DMS53 treated with DMSO at 0.1 percent for 48 hours (cell line): ENCODE data around the gene WBP2NL.
A peak's percentile ranks its signal among the peaks of the same experiment; 100 is the strongest.
"Not testable (repeated sequence)": the region's sequence is repeated elsewhere in the genome, so short reads cannot be mapped to it uniquely, and the experiment has no call there.

Experiments
- DNase-seq: peaks from one replicate; lab custom pipeline; 2025; ENCODE audit not compliant: unreplicated experiment; lab: John Stamatoyannopoulos, UW

The WBP2NL gene

DNA sequence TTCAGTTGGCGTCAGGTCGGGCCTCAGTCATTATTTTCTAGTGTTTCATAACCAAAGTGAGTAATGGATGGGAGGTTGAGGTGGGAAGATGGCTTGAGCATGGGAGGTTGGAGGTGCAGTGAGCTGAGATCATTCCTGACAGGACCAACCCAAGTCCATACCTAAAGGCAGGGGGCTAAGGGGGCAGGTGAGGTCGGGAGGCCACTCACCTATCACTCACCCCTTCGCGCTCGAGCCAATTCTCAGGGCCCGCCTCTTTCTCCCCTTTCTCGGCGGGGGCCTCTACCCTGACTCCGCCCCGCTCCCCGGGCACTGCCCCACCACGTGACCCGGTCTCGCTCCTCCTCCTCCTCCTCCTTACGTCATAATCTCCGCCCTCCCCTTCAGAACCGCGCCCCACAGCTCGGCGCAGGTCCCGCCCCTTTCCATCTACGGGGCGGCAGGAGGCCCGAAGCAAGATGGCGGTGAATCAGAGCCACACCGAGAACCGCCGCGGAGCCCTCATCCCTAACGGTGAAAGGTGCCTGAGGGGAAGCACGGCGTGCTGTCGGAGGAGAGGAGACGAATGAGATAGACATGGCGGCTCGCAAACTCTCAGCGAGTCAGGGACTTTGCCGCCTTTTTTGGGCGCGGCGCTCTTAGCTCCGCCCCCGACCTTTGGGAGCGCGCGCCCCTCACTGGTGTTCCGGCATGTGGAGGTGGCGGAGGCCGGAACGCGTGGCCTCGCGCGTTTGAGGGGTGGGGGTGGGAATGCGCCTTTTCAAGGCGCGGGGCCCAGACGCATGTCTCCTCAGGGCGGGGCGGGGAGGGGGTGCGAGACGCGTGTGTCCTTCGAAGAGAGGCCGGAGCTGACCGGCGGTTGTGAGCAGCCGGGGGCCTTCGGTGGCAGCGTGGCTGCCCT, at the start of gene WBP2NL:
Gene WBP2NL, plus strand, starts transcription at position 428 of the 901 bp plus-strand sequence. Its CDS starts 31 bp downstream, at position 459.
- peak; percentile 52 for DNase-seq

DNA sequence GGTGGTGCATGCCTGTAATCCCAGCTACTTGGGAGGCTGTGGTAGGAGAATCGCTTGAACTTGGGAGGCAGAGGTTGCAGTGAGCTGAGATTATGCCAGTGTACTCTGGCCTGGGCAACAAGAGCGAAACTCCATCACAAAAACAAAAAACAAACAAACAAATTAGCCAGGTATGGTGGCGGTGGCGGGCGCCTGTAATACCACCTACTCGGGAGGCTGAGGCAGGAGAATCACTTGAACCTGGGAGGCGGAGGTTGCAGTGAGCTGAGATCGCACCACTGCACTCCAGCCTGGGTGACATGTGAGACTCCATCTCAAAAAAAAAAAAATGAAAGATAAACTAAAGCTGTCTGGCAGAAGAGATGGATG, 49.7 kb upstream of the WBP2NL start:
- DNase-seq: not testable (repeated sequence)

- DNase-seq: no peak
Measured at GRCh38 chr22:41949297-41949965, 49.2 kb upstream of the WBP2NL start.

DNA sequence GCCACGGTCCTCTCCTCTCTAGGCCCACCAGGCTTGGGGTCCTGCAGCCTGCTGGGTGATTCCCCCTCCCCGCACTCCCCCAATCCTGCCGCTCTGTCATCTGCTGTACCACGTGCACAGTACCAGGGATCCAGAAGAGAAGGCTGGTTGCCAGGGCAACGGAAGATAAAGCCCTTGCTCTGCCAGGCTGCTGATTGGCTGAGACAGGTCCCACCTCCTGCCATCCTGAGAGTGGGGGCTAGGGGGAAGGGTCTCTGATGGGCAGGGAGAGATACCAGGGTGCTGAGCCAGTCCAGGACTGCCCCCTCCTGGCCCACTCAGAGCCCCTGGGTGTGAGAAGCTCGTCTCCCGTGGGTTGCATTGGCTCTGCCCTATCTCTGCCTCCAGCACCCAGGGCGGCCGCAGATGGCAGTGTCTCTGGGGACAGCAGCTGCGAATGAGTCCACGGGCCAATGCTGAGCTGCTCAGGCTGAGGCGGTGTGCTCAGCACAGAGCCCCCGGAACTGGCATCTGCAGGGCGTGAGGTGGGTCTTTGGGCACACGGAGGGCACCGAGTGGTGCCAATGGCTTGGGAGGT, 46.6 kb upstream of the WBP2NL start, which contains the start of gene SMIM45:
Gene SMIM45, plus strand, starts transcription at position 253 of the 577 bp plus-strand sequence.
- DNase-seq: no peak

- no peak for DNase-seq
Measured at GRCh38 chr22:41952713-41953112, 45.9 kb upstream of the WBP2NL start.

DNA sequence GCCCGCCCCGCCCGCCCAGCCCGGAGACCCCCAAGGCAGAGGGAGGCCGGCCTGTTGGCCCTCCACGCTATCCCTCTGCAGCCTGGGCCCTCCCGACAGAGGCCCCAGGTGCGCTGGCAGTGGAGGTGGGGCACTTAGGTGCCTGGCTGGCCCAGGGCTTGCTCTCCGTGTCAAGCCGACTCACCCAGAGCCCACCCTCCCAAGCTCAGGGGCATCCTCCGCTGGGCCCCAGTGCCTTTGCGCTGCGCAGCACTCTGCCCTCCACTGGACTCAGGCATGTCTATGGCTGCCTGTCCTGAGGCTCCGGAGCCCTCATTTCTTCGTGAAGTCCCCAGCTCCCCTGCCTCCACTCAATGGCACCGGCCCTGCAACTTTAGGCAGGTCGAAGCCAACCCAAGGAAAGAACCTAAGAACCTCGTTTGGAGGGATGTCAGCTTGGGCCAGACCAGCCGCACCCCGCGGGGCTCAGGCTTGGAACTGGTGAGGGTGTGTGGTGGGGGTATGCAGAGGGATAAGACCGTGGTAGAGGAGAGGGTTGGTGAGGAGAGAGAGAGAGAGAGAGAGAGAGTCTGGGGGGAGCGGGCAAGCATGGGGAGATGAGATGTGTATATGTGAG, 40.5 kb upstream of the WBP2NL start:
- no peak for DNase-seq

- no peak for DNase-seq
Measured at GRCh38 chr22:41963453-41964111, 35.0 kb upstream of the WBP2NL start.

DNA sequence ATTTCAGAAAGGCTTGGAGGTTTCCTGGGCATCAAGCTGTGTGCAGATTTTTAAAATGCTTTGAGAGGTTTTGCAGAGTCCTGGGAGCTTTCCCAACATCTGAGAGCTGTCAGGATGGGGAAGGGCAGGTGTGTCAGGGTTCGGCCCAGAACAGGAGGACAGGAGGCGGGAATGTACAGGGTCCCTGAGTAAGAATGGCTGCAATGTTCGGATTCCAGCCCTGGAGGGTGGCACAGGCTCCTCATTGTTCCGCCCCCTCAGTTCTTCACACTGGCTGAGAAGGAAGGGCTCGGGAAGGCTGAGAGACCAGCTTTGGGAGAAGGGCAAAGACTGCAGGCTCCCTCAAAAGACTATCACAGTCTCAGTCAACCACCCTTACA, 34.5 kb upstream of the WBP2NL start:
- no peak for DNase-seq

DNA sequence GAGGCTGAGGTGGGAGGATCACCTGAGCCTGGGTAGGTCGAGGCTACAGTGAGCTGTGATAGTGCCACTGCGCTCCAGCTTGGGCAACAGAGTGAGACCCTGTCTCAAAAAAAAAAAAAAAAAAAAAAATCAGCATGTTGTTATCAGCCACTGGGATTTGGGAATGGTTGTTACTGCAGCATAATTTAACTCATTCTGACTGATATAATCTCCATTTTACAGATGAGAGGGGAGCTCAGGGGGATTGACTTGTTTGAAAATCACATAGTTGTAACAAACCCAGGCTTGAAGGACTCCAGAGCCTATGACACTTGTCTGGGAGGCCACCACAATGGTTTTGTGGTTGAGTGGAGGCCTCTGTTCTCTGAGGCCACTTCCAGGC, 32.4 kb upstream of the WBP2NL start:
- DNase-seq: no peak

DNA sequence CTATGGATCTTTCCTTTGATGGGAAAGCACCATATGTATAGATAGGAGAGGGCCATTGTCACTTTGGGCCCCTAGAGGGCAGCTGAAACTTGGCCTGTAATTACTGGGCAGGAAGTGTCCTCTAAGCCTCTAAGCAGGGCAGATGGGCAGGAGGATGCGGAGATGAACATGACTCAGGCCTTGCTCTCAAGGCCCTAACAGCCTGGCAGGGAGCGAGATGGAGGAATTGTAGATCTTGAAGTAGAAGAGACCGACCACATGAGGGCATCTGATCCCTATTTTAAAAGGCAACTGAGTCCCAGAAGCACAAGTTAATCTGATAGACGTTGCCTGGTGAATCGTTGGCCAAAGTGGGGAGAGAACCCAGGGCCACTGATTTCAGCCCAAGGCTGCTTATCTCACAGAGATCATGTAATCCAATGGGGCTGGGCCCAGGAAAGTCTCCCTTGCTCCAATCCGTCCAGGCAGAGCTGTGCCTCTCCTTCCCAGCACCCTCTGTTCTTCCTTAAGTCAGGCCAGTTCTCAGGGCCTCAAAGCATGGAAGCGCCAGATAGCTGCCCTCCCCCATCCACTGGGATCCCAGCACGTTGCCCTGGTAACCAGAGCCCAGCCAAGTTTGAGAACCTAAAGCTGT, 31.9 kb upstream of the WBP2NL start:
- peak; percentile 85 for DNase-seq

GRCh38 chr22:41968601-41969000, 30.0 kb upstream of the WBP2NL start:
- DNase-seq: peak; percentile 57

GRCh38 chr22:41969110-41969646, 29.4 kb upstream of the WBP2NL start, which contains the start of gene SEPTIN3:
TSS of gene SEPTIN3 (plus strand) at chr22:41969443. CDS start at chr22:41971493, 2,050 bp downstream.
- DNase-seq: no peak

- no peak for DNase-seq
Measured at GRCh38 chr22:41970601-41971000, 28.0 kb upstream of the WBP2NL start.

- no peak for DNase-seq
Measured at GRCh38 chr22:41971431-41971830, 27.2 kb upstream of the WBP2NL start.

GRCh38 chr22:41974691-41975290, 23.8 kb upstream of the WBP2NL start:
- DNase-seq: no peak

DNA sequence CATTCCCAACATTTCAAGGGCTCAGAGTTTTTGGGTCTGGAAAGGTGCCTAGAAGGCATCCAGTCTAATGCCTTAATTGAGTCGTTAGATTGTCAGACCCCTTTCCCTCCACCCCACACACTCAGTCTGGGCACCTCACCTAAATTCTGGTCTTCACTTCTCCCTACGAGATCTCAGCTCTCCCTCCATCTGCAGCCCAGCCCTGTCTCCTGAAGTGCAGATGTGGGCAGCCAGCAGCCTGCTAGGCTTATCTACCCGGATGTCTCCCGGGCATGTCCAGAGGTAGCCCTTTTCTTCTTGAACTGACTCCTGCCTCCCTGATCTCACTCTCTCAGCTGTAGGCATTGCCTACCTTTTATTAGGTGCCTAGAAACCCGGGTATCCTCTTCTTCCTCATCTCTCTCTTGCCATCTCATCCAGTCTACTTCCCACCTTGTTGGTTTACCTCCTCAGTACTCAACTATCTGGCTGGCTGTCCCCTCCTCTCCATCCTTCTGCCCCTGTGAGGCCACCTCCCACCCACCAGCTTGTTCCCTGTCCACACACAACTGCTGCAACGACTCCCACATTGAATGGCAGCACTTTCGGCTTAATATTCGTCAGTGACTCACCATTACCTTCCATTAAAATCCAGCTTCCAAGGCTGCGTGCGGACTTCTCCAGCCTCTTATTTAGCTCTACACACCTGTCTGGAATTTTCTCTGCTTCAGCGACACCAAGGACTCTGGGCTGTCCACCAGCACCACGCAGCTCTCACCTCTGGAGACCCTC, 23.1 kb upstream of the WBP2NL start:
- no peak for DNase-seq

DNA sequence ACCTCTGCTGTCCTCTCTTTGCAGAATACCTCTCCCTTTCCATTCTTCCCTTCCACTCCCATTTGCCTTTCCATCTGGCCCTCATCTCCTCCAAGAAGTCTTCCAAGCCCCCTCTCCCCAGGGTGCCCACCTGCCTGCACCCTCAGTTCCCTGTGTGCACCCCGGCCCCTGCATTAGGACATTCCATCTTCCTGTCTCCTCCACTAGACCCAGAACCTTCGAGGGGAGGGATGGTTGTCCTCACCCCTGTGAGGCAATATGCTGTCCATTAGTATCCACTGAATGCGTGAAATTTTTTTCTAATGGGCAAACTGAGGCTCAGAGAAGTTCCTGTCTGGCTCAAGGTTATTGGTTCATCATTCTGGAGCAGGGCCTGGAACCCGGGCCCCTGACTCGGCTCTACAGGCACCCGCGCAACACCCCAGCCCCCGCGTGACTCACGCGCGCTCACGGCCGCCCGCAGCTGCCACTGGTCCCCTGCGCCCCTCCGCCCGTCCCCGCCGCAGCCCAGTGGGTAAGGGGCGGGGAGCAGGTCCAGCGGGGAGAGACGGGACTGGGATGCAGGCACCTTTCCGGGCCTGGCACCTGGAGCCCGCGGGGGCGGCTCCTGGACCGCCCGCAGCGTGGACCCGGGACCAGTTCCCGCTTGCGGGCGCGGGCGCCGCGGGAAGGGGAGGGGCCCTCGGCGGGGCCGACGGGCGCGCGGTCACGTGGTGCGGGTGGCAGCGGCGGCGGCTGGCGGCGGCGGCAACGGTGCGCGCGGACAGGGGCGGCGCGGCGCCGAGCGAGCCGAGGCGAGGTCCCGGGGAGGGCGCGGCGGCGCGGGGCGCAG, 22.3 kb upstream of the WBP2NL start:
- no peak for DNase-seq

DNA sequence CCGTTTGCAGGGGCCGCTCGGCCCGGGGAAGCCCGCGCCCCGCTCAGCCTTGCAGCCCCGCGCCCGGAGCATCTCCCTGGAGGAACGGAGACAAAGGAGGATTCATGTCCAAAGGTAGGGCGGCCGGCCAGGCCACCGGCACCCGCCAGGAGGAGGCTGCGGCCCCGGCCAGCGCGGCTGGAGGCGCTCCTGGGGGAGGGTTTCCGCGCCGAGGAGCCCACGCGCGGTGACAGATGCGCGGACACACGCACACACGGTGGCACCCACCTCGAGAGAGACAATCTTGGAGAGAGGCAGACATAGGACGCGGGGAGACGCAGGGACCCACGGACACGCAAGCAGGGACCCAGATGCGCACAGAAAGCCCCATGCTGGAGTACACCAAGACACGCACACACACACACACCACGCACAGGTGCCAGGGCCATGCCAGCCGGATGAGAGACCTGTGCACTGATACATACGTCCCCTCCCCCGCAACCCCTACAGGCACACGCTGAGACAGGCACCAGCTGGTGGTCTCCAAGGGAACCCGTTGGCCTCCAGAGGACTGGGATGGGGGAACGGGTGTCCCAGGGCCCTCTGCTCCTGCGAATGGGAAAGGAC, 21.5 kb upstream of the WBP2NL start:
- DNase-seq: no peak
